Neural cell (in vitro differentiated cells): ENCODE measurements around the gene RASGRP3.

Experiments
- EZH2 ChIP-seq: fragments of 200-600, 300-800 bp; shearing (Covaris generic), sonication (generic); IDR thresholded peaks from 2 replicates; pipeline ENCODE4 v1.6.1; 2014; ENCODE audit warnings: antibody characterized with exemption, low read length, borderline replicate concordance, mild to moderate bottlenecking; ENCODE audit not compliant: insufficient read depth, poor library complexity, severe bottlenecking
- TF ChIP-seq, protein P1 (sequence below): fragments of 450-650 bp; IDR thresholded peaks from 2 replicates; pipeline ENCODE4 v1.5.1; 2014; ENCODE audit warnings: antibody characterized with exemption, mild to moderate bottlenecking, moderate library complexity; ENCODE audit not compliant: poor library complexity, severe bottlenecking

GRCh38 chr2:33561872-33562271, 85.4 kb downstream of the RASGRP3 start:
- TF ChIP-seq, protein P1, sequence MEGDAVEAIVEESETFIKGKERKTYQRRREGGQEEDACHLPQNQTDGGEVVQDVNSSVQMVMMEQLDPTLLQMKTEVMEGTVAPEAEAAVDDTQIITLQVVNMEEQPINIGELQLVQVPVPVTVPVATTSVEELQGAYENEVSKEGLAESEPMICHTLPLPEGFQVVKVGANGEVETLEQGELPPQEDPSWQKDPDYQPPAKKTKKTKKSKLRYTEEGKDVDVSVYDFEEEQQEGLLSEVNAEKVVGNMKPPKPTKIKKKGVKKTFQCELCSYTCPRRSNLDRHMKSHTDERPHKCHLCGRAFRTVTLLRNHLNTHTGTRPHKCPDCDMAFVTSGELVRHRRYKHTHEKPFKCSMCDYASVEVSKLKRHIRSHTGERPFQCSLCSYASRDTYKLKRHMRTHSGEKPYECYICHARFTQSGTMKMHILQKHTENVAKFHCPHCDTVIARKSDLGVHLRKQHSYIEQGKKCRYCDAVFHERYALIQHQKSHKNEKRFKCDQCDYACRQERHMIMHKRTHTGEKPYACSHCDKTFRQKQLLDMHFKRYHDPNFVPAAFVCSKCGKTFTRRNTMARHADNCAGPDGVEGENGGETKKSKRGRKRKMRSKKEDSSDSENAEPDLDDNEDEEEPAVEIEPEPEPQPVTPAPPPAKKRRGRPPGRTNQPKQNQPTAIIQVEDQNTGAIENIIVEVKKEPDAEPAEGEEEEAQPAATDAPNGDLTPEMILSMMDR = no peak
- no peak for TF ChIP-seq EZH2
